ENCODE measurements around the gene HNRNPH3. TPM values are rescaled to one million over a fixed set of nuclear protein-coding genes. Genes with fewer than 3 reads are reported as not detected.

The HNRNPH3 gene
- polyA plus RNA-seq, 3 donors, result 36.6 to 86.0 (median 71.6) TPM

- no peaks in the 10 kb centered on the region for H3K4me1 Mint-ChIP-seq
- peaks cover 35 to 39% of the 10 kb centered on the region in 2 donors for H3K36me3 Mint-ChIP-seq
- Histone ChIP-seq H3K79me2 (ENCODE audit: insufficient read depth, low read length) (no peaks in the 10 kb centered on the region), H3K4me3 (replicated peaks in 1 of 3; ENCODE audit: low read depth in 2 of 3, low read length in 3 of 3) (no peak overlapping the region), H3K9me3 (replicated peaks in 1 of 2; ENCODE audit: control insufficient read depth in 1 of 2, insufficient read depth in 1 of 2, low read length in 2 of 2) (no peaks in the 10 kb centered on the region), H3K9ac (ENCODE audit: insufficient read depth, low read length, poor library complexity, severe bottlenecking) (no peak overlapping the region), H3K4me1 (ENCODE audit: control insufficient read depth in 1 of 2, insufficient read depth in 2 of 2, low read length in 2 of 2) (no peaks in the 10 kb centered on the region), H3K36me3 (replicated peaks in 1 of 2; ENCODE audit: control insufficient read depth in 1 of 2, insufficient read depth in 2 of 2, low read length in 2 of 2) (peaks cover 10 to 45% of the 10 kb centered on the region in 2 donors), H3K4me2 (replicated peaks; ENCODE audit: extremely low read depth, low read length, poor library complexity, severe bottlenecking) (no peak overlapping the region), H2AFZ (ENCODE audit: insufficient read depth, low read depth, low read length, poor library complexity, severe bottlenecking) (no peak overlapping the region), H3K27me3 (ENCODE audit: control insufficient read depth in 2 of 2, insufficient read depth in 2 of 2, low read length in 2 of 2) (no peaks in the 10 kb centered on the region), H3K27ac (ENCODE audit: low read depth in 1 of 2, low read length in 2 of 2) (no peak overlapping the region), H4K20me1 (ENCODE audit: insufficient read depth, low read length) (no peaks in the 10 kb centered on the region)
- intact Hi-C loops (cut with micrococcal nuclease), result no loop called here
- DNase-seq, result no peak
- no peak overlapping the region for H3K27ac Mint-ChIP-seq
- H3K4me3 Mint-ChIP-seq, result no peak overlapping the region
- no CpG with 5 or more reads among the region's 6 CpGs for WGBS (ENCODE audit: insufficient coverage)
- H3K27me3 Mint-ChIP-seq (ENCODE audit: low read depth in 3 of 3), result peaks cover 0 to 1% (median 0%) of the 10 kb centered on the region in 3 donors
- H3K9me3 Mint-ChIP-seq, result no peaks in the 10 kb centered on the region
- TF ChIP-seq, protein P1, sequence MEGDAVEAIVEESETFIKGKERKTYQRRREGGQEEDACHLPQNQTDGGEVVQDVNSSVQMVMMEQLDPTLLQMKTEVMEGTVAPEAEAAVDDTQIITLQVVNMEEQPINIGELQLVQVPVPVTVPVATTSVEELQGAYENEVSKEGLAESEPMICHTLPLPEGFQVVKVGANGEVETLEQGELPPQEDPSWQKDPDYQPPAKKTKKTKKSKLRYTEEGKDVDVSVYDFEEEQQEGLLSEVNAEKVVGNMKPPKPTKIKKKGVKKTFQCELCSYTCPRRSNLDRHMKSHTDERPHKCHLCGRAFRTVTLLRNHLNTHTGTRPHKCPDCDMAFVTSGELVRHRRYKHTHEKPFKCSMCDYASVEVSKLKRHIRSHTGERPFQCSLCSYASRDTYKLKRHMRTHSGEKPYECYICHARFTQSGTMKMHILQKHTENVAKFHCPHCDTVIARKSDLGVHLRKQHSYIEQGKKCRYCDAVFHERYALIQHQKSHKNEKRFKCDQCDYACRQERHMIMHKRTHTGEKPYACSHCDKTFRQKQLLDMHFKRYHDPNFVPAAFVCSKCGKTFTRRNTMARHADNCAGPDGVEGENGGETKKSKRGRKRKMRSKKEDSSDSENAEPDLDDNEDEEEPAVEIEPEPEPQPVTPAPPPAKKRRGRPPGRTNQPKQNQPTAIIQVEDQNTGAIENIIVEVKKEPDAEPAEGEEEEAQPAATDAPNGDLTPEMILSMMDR (IDR thresholded peaks at IDR 0.05), result no peak
These were observed 27.3 kb downstream of the HNRNPH3 start for GRCh38 chr10:68359189-68359588.

DNA sequence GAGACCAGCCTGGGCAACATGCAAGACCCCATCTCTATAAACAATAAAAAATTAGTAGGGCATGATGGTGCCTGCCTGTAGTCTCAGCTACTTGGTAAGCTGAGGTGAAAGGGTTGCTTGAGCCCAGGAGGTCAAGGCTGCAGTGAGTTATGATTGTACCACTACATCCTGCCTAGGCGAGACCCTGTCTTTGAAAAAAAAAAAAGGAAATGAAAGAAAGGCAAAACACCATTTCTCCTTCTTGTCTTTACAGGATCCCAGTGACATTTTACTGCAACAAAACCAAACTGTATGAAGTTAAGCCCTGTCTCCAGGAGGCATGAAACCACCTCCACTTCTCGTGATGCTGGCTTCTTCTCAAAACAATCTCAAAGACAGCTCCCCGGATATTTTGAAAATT lies 30.7 kb downstream of the HNRNPH3 start:
- WGBS (ENCODE audit: insufficient coverage), result no CpG with 5 or more reads among the region's 3 CpGs
- H3K27me3 ChIP-seq (ENCODE audit: control insufficient read depth in 2 of 2, insufficient read depth in 2 of 2, low read length in 2 of 2), result no peaks in the 10 kb centered on the region
- no peaks in the 10 kb centered on the region for H4K20me1 ChIP-seq (ENCODE audit: insufficient read depth, low read length)
- no peaks in the 10 kb centered on the region for H3K4me1 ChIP-seq (ENCODE audit: control insufficient read depth in 1 of 2, insufficient read depth in 2 of 2, low read length in 2 of 2)
- Mint-ChIP-seq H3K9me3 (no peaks in the 10 kb centered on the region), H3K27me3 (ENCODE audit: low read depth in 3 of 3) (peaks cover 0 to 1% (median 0%) of the 10 kb centered on the region in 3 donors), H3K4me1 (no peaks in the 10 kb centered on the region), H3K4me3 (no peak overlapping the region), H3K27ac (peak overlapping the region in 2 of 7 donors; percentile 13 to 53), H3K36me3 (peaks cover 33 to 41% of the 10 kb centered on the region in 2 donors)
- no peaks in the 10 kb centered on the region for H3K9me3 ChIP-seq (replicated peaks in 1 of 2; ENCODE audit: control insufficient read depth in 1 of 2, insufficient read depth in 1 of 2, low read length in 2 of 2)
- no peak overlapping the region for H2AFZ ChIP-seq (ENCODE audit: insufficient read depth, low read depth, low read length, poor library complexity, severe bottlenecking)
- peaks cover 12 to 40% of the 10 kb centered on the region in 2 donors for H3K36me3 ChIP-seq (replicated peaks in 1 of 2; ENCODE audit: control insufficient read depth in 1 of 2, insufficient read depth in 2 of 2, low read length in 2 of 2)
- no peak overlapping the region for H3K27ac ChIP-seq (ENCODE audit: low read depth in 1 of 2, low read length in 2 of 2)
- H3K9ac ChIP-seq (ENCODE audit: insufficient read depth, low read length, poor library complexity, severe bottlenecking), result no peak overlapping the region
- TF ChIP-seq, protein P1 (IDR thresholded peaks at IDR 0.05), result no peak
- H3K79me2 ChIP-seq (ENCODE audit: insufficient read depth, low read length), result no peaks in the 10 kb centered on the region
- H3K4me3 ChIP-seq (replicated peaks in 1 of 3; ENCODE audit: low read depth in 2 of 3, low read length in 3 of 3), result no peak overlapping the region
- intact Hi-C loops (cut with micrococcal nuclease), result no loop called here
- DNase-seq, result no peak
- no peak overlapping the region for H3K4me2 ChIP-seq (replicated peaks; ENCODE audit: extremely low read depth, low read length, poor library complexity, severe bottlenecking)
